ENCODE measurements around the gene PHF14.

The PHF14 gene

GRCh38 chr7:11196143-11196542, 222.5 kb downstream of the PHF14 start:
- no peak for DNase-seq (ENCODE audit: low read depth in 1 of 2, low spot score in 1 of 2)

- DNase-seq (ENCODE audit: low read depth in 1 of 2, low spot score in 1 of 2): no peak
These were observed 229.6 kb downstream of the PHF14 start for GRCh38 chr7:11203224-11203623.

GRCh38 chr7:11203683-11204082, 230.0 kb downstream of the PHF14 start:
- no peak for DNase-seq (ENCODE audit: low read depth in 1 of 2, low spot score in 1 of 2)

GRCh38 chr7:11206177-11206899, 232.7 kb downstream of the PHF14 start:
- DNase-seq (ENCODE audit: low read depth in 1 of 2, low spot score in 1 of 2): no peak

GRCh38 chr7:11207565-11207964, 233.9 kb downstream of the PHF14 start:
- no peak for DNase-seq (ENCODE audit: low read depth in 1 of 2, low spot score in 1 of 2)

- DNase-seq (ENCODE audit: low read depth in 1 of 2, low spot score in 1 of 2): no peak
These were observed 235.3 kb downstream of the PHF14 start for GRCh38 chr7:11208883-11209465.

- DNase-seq (ENCODE audit: low read depth in 1 of 2, low spot score in 1 of 2): no peak
These were observed 236.7 kb downstream of the PHF14 start for GRCh38 chr7:11210374-11210773.

GRCh38 chr7:11212080-11212711, 238.5 kb downstream of the PHF14 start:
- peak in 1 of 2 donors; percentile 2 for DNase-seq (ENCODE audit: low read depth in 1 of 2, low spot score in 1 of 2)

GRCh38 chr7:11212816-11213215, 239.1 kb downstream of the PHF14 start:
- DNase-seq (ENCODE audit: low read depth in 1 of 2, low spot score in 1 of 2): no peak

GRCh38 chr7:11213266-11213665, 239.6 kb downstream of the PHF14 start:
- DNase-seq (ENCODE audit: low read depth in 1 of 2, low spot score in 1 of 2): no peak

- DNase-seq (ENCODE audit: low read depth in 1 of 2, low spot score in 1 of 2): no peak
These were observed 242.6 kb downstream of the PHF14 start for GRCh38 chr7:11216276-11216675.

- DNase-seq (ENCODE audit: low read depth in 1 of 2, low spot score in 1 of 2): no peak
These were observed 244.3 kb downstream of the PHF14 start for GRCh38 chr7:11217848-11218565.
